ENCODE data around the gene PTPRK.

Gene PTPRK

DNA sequence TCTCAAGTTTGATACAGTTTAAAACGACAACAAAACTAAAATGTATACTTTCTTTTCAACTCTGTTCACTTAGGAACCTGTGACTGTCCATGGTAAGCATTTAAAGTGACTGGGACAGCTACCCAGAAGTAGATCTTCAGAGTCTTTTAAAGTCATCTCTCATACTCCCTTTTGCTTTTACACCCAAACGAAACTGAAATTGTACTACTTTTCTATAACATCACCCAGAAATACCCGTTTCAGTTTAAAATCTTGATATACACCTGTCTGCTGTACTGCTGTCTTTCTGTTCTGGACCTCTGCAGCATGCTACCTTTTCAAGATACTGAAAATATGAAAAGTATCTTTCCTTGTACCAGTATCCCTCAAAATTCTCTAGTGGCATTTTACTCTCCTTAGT, 449.2 kb downstream of the PTPRK start:
- no peak for DNase-seq (ENCODE audit: low spot score)
- no CpG with 5 or more reads among the region's 3 CpGs for WGBS, 2 donors (ENCODE audit: extremely low coverage in 2 of 2, insufficient read length in 2 of 2, insufficient replicate concordance in 1 of 2)
- H2AFZ ChIP-seq (ENCODE audit: low read length): no peak overlapping the region
- H3K18ac ChIP-seq (ENCODE audit: low read length): no peak overlapping the region
- no peaks in the 10 kb centered on the region for H3K9me3 ChIP-seq (replicated peaks in 1 of 2; ENCODE audit: control insufficient read depth in 2 of 2, insufficient read depth in 1 of 2, low read depth in 1 of 2, low read length in 2 of 2)
- no peak overlapping the region for H3K23ac ChIP-seq (ENCODE audit: low read depth, low read length, poor library complexity)
- no peak overlapping the region for H3K4ac ChIP-seq (ENCODE audit: low read length)
- no peak overlapping the region for H3K27ac ChIP-seq (replicated peaks; ENCODE audit: low read length)
- H3K9ac ChIP-seq (ENCODE audit: low read depth, low read length, poor library complexity): no peak overlapping the region
- H3K36me3 ChIP-seq (replicated peaks in 1 of 2; ENCODE audit: control insufficient read depth in 2 of 2, insufficient read depth in 2 of 2, low read length in 2 of 2): peaks cover 0 to 6% of the 10 kb centered on the region in 2 donors
- peaks cover 4 to 6% of the 10 kb centered on the region in 2 donors for H3K4me1 ChIP-seq (ENCODE audit: control insufficient read depth in 2 of 2, insufficient read depth in 1 of 2, low read depth in 1 of 2, low read length in 2 of 2)
- H3K27me3 ChIP-seq (ENCODE audit: control insufficient read depth in 3 of 3, insufficient read depth in 3 of 3, low read depth in 1 of 3, low read length in 3 of 3): no peaks in the 10 kb centered on the region
- no peak overlapping the region for H2AK5ac ChIP-seq (ENCODE audit: low read depth, low read length)
- H2BK5ac ChIP-seq (ENCODE audit: low read length): no peak overlapping the region
- H2BK15ac ChIP-seq (ENCODE audit: low read length): no peak overlapping the region
- no peak overlapping the region for H3K4me3 ChIP-seq (ENCODE audit: low read length in 2 of 2)
- no peak overlapping the region for H2BK120ac ChIP-seq (ENCODE audit: low read depth, low read length)
- no peak overlapping the region for H4K91ac ChIP-seq (ENCODE audit: low read depth, low read length, poor library complexity)
- H3K79me1 ChIP-seq (ENCODE audit: low read depth, low read length): no peaks in the 10 kb centered on the region
- no peak overlapping the region for H2BK12ac ChIP-seq (ENCODE audit: low read length)
- H4K8ac ChIP-seq (ENCODE audit: low read depth, low read length): no peak overlapping the region
- no peak overlapping the region for H3K4me2 ChIP-seq (ENCODE audit: insufficient read depth, low read length, poor library complexity, severe bottlenecking)
- H3K14ac ChIP-seq (ENCODE audit: low read length): no peak overlapping the region

DNA sequence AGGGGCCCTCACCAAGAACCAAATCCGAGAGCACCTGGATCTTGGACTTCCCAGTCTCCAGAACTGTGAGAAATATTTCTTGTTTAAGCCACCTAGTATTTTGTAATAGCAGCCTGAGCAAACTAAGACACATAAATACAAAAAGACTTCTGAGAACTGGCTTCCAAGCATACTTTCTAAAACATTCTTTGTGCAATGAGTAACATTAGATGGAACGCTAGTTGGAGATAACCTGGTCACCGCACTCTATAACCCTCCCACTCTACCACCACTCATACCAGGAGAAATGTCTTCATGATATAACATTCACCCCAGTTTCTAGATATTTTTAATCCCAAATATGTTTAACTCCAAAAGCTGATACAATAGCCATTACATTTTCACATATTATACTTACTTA, 450.0 kb downstream of the PTPRK start:
- no peak overlapping the region for H4K91ac ChIP-seq (ENCODE audit: low read depth, low read length, poor library complexity)
- no peak overlapping the region for H4K8ac ChIP-seq (ENCODE audit: low read depth, low read length)

DNA sequence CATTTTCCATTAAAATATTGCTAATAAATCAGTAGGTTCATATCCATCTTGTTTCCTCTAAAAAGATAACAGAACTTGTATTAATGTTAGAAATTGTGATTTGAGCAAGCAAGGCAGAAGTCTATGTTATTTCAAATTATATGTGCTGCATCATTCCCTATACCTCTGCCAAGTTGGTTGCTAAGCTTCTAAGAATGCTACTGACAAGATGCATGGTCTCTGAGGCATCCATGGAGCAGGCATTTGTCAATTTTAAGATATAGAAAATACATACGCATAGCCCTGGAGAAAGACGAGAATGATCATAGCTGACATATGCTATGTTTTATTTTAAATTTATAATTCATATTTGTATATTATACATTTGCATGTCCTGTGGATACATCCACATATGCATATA, 451.2 kb downstream of the PTPRK start:
- Histone ChIP-seq H3K4ac (ENCODE audit: low read length) (no peak overlapping the region), H3K14ac (ENCODE audit: low read length) (no peak overlapping the region), H3K4me3 (ENCODE audit: low read length in 2 of 2) (no peak overlapping the region), H3K27ac (replicated peaks; ENCODE audit: low read length) (no peak overlapping the region), H3K79me1 (ENCODE audit: low read depth, low read length) (no peaks in the 10 kb centered on the region), H2BK5ac (ENCODE audit: low read length) (no peak overlapping the region), H3K27me3 (ENCODE audit: control insufficient read depth in 3 of 3, insufficient read depth in 3 of 3, low read depth in 1 of 3, low read length in 3 of 3) (no peaks in the 10 kb centered on the region), H2AK5ac (ENCODE audit: low read depth, low read length) (no peak overlapping the region), H3K9me3 (replicated peaks in 1 of 2; ENCODE audit: control insufficient read depth in 2 of 2, insufficient read depth in 1 of 2, low read depth in 1 of 2, low read length in 2 of 2) (no peaks in the 10 kb centered on the region), H3K18ac (ENCODE audit: low read length) (no peak overlapping the region), H4K91ac (ENCODE audit: low read depth, low read length, poor library complexity) (no peak overlapping the region), H2BK12ac (ENCODE audit: low read length) (no peak overlapping the region), H2BK120ac (ENCODE audit: low read depth, low read length) (no peak overlapping the region), H3K4me1 (ENCODE audit: control insufficient read depth in 2 of 2, insufficient read depth in 1 of 2, low read depth in 1 of 2, low read length in 2 of 2) (peaks cover 4 to 6% of the 10 kb centered on the region in 2 donors), H3K36me3 (replicated peaks in 1 of 2; ENCODE audit: control insufficient read depth in 2 of 2, insufficient read depth in 2 of 2, low read length in 2 of 2) (peaks cover 0 to 9% of the 10 kb centered on the region in 2 donors), H3K4me2 (ENCODE audit: insufficient read depth, low read length, poor library complexity, severe bottlenecking) (no peak overlapping the region), H3K9ac (ENCODE audit: low read depth, low read length, poor library complexity) (no peak overlapping the region), H3K23ac (ENCODE audit: low read depth, low read length, poor library complexity) (no peak overlapping the region), H4K8ac (ENCODE audit: low read depth, low read length) (no peak overlapping the region), H2BK15ac (ENCODE audit: low read length) (no peak overlapping the region), H2AFZ (ENCODE audit: low read length) (no peak overlapping the region)
- no peak for DNase-seq (ENCODE audit: low spot score)
- WGBS, 2 donors (ENCODE audit: extremely low coverage in 2 of 2, insufficient read length in 2 of 2, insufficient replicate concordance in 1 of 2): no CpG with 5 or more reads among the region's 2 CpGs

More for the DNA sequence above, 450.0 kb downstream of the PTPRK start:
- no peak overlapping the region for H3K23ac ChIP-seq (ENCODE audit: low read depth, low read length, poor library complexity)
- no peak overlapping the region for H3K4me3 ChIP-seq (ENCODE audit: low read length in 2 of 2)
- peaks cover 0 to 9% of the 10 kb centered on the region in 2 donors for H3K36me3 ChIP-seq (replicated peaks in 1 of 2; ENCODE audit: control insufficient read depth in 2 of 2, insufficient read depth in 2 of 2, low read length in 2 of 2)
- H3K27ac ChIP-seq (replicated peaks; ENCODE audit: low read length): no peak overlapping the region
- H3K9me3 ChIP-seq (replicated peaks in 1 of 2; ENCODE audit: control insufficient read depth in 2 of 2, insufficient read depth in 1 of 2, low read depth in 1 of 2, low read length in 2 of 2): no peaks in the 10 kb centered on the region
- H3K14ac ChIP-seq (ENCODE audit: low read length): no peak overlapping the region
- H3K18ac ChIP-seq (ENCODE audit: low read length): no peak overlapping the region
- H3K4me1 ChIP-seq (ENCODE audit: control insufficient read depth in 2 of 2, insufficient read depth in 1 of 2, low read depth in 1 of 2, low read length in 2 of 2): peaks cover 4 to 6% of the 10 kb centered on the region in 2 donors
- no peak for DNase-seq (ENCODE audit: low spot score)
- no peak overlapping the region for H2BK5ac ChIP-seq (ENCODE audit: low read length)
- no CpG with 5 or more reads among the region's 3 CpGs for WGBS, 2 donors (ENCODE audit: extremely low coverage in 2 of 2, insufficient read length in 2 of 2, insufficient replicate concordance in 1 of 2)
- no peak overlapping the region for H2AFZ ChIP-seq (ENCODE audit: low read length)
- no peak overlapping the region for H3K9ac ChIP-seq (ENCODE audit: low read depth, low read length, poor library complexity)
- no peaks in the 10 kb centered on the region for H3K27me3 ChIP-seq (ENCODE audit: control insufficient read depth in 3 of 3, insufficient read depth in 3 of 3, low read depth in 1 of 3, low read length in 3 of 3)
- H2BK12ac ChIP-seq (ENCODE audit: low read length): no peak overlapping the region
- H2BK120ac ChIP-seq (ENCODE audit: low read depth, low read length): no peak overlapping the region
- H2AK5ac ChIP-seq (ENCODE audit: low read depth, low read length): no peak overlapping the region
- H3K4ac ChIP-seq (ENCODE audit: low read length): no peak overlapping the region
- H3K4me2 ChIP-seq (ENCODE audit: insufficient read depth, low read length, poor library complexity, severe bottlenecking): no peak overlapping the region
- no peak overlapping the region for H2BK15ac ChIP-seq (ENCODE audit: low read length)
- H3K79me1 ChIP-seq (ENCODE audit: low read depth, low read length): no peaks in the 10 kb centered on the region

DNA sequence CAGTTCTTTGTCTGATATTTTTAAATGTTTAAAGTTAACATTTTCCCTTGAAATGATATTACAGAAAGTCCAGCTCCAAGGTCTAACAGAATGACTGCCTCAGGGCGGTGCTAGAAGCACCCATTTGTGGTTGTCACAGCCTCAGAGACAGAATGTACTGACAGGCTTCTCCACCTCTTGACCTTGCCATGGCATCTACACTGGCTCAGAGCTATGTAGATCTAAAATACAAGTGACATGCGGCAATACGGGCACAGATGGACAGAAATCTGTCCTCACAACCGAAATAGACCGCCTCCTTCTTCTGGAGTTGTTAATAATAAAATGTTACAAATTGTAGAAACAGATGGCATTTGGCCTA, 452.3 kb downstream of the PTPRK start:
- Histone ChIP-seq H3K9ac (ENCODE audit: low read depth, low read length, poor library complexity) (no peak overlapping the region), H3K27me3 (ENCODE audit: control insufficient read depth in 3 of 3, insufficient read depth in 3 of 3, low read depth in 1 of 3, low read length in 3 of 3) (no peaks in the 10 kb centered on the region), H3K27ac (replicated peaks; ENCODE audit: low read length) (no peak overlapping the region), H3K79me1 (ENCODE audit: low read depth, low read length) (no peaks in the 10 kb centered on the region), H3K4me3 (ENCODE audit: low read length in 2 of 2) (no peak overlapping the region), H3K18ac (ENCODE audit: low read length) (no peak overlapping the region), H2AK5ac (ENCODE audit: low read depth, low read length) (no peak overlapping the region), H2AFZ (ENCODE audit: low read length) (no peak overlapping the region), H3K14ac (ENCODE audit: low read length) (no peak overlapping the region), H3K4me1 (ENCODE audit: control insufficient read depth in 2 of 2, insufficient read depth in 1 of 2, low read depth in 1 of 2, low read length in 2 of 2) (peaks cover 4 to 7% of the 10 kb centered on the region in 2 donors), H2BK5ac (ENCODE audit: low read length) (no peak overlapping the region), H3K4me2 (ENCODE audit: insufficient read depth, low read length, poor library complexity, severe bottlenecking) (no peak overlapping the region), H3K4ac (ENCODE audit: low read length) (no peak overlapping the region), H3K36me3 (replicated peaks in 1 of 2; ENCODE audit: control insufficient read depth in 2 of 2, insufficient read depth in 2 of 2, low read length in 2 of 2) (peaks cover 0 to 14% of the 10 kb centered on the region in 2 donors), H2BK120ac (ENCODE audit: low read depth, low read length) (no peak overlapping the region), H2BK12ac (ENCODE audit: low read length) (no peak overlapping the region), H3K9me3 (replicated peaks in 1 of 2; ENCODE audit: control insufficient read depth in 2 of 2, insufficient read depth in 1 of 2, low read depth in 1 of 2, low read length in 2 of 2) (no peaks in the 10 kb centered on the region), H4K8ac (ENCODE audit: low read depth, low read length) (no peak overlapping the region), H2BK15ac (ENCODE audit: low read length) (no peak overlapping the region), H4K91ac (ENCODE audit: low read depth, low read length, poor library complexity) (no peak overlapping the region), H3K23ac (ENCODE audit: low read depth, low read length, poor library complexity) (no peak overlapping the region)
- no peak for DNase-seq (ENCODE audit: low spot score)
- WGBS, 2 donors (ENCODE audit: extremely low coverage in 2 of 2, insufficient read length in 2 of 2, insufficient replicate concordance in 1 of 2): no CpG with 5 or more reads among the region's 5 CpGs
